ENCODE results near the gene KLHL6. TPM values are rescaled to one million over a fixed set of nuclear protein-coding genes. Genes with fewer than 3 reads are reported as not detected.

The KLHL6 gene
- total RNA-seq, 1 donor from 2014 or later, result 46.1 TPM

DNA sequence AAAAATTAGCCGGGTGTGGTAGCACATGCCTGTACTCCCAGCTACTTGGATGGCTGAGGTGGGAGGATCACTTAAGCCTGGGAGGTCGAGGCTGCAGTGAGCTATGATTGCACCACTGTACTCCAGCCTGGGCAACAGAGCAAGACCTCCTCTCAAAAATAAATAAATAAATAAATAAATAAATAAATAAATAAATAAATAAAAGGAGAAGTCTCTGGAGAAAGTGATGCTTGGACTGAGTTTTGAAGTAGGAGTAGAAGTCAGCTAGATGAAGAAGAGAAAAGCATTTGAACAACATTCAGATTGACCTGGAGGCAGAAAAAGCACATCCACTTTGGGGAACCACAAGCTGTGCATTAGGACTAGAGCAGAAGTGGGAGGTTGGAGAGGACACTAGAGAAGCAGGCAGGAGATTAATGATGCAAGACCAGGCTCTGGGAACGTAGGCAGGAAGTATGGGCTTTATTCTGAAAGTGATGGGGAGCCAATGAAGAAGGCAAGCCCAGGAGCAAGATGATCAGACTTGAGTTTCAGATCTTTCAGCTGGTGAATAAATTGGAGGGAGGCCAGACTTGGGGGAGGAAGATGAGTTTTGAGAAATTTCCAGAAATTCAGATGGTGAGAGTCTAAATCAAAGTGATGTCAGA, 48.7 kb downstream of the KLHL6 start:
- Mint-ChIP-seq H3K4me1 (ENCODE audit: unreplicated experiment) (peaks cover 17% of the 10 kb centered on the region), H3K27me3 (ENCODE audit: unreplicated experiment) (no peaks in the 10 kb centered on the region), H3K27ac (ENCODE audit: unreplicated experiment) (no peak overlapping the region), H3K36me3 (ENCODE audit: low read depth, unreplicated experiment) (peaks cover 43% of the 10 kb centered on the region), H3K9me3 (ENCODE audit: unreplicated experiment) (no peaks in the 10 kb centered on the region), H3K4me3 (ENCODE audit: unreplicated experiment) (peak overlapping the region; percentile 81)
- TF ChIP-seq, protein P1, sequence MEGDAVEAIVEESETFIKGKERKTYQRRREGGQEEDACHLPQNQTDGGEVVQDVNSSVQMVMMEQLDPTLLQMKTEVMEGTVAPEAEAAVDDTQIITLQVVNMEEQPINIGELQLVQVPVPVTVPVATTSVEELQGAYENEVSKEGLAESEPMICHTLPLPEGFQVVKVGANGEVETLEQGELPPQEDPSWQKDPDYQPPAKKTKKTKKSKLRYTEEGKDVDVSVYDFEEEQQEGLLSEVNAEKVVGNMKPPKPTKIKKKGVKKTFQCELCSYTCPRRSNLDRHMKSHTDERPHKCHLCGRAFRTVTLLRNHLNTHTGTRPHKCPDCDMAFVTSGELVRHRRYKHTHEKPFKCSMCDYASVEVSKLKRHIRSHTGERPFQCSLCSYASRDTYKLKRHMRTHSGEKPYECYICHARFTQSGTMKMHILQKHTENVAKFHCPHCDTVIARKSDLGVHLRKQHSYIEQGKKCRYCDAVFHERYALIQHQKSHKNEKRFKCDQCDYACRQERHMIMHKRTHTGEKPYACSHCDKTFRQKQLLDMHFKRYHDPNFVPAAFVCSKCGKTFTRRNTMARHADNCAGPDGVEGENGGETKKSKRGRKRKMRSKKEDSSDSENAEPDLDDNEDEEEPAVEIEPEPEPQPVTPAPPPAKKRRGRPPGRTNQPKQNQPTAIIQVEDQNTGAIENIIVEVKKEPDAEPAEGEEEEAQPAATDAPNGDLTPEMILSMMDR (IDR thresholded peaks at IDR 0.05; ENCODE audit: unreplicated experiment), result no peak
- DNase-seq (ENCODE audit: low spot score), result no peak

DNA sequence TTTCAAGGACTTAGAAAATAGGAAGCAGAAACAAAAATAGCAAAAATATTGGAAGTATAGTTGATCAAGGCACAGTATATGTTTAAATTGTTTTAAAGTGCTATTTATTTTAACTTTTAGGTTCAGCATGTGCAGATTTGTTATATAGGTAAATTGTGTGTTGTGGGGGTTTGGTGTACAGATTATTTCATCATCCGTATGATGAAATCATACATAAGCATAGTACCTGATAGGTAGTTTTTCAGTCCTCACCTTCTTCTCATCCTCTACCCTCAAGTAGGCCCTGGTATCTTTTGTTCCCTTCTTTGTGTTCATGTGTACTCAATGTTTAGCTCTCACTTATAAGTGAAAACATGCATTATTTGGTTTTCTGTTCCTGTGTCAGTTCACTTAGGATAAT, 50.9 kb downstream of the KLHL6 start:
- Mint-ChIP-seq H3K36me3 (ENCODE audit: low read depth, unreplicated experiment) (peaks cover 62% of the 10 kb centered on the region), H3K27me3 (ENCODE audit: unreplicated experiment) (peaks cover 1% of the 10 kb centered on the region), H3K27ac (ENCODE audit: unreplicated experiment) (no peak overlapping the region), H3K9me3 (ENCODE audit: unreplicated experiment) (no peaks in the 10 kb centered on the region), H3K4me3 (ENCODE audit: unreplicated experiment) (no peak overlapping the region), H3K4me1 (ENCODE audit: unreplicated experiment) (peaks cover 12% of the 10 kb centered on the region)
- TF ChIP-seq, protein P1 (IDR thresholded peaks at IDR 0.05; ENCODE audit: unreplicated experiment), result no peak
- no peak for DNase-seq (ENCODE audit: low spot score)

DNA sequence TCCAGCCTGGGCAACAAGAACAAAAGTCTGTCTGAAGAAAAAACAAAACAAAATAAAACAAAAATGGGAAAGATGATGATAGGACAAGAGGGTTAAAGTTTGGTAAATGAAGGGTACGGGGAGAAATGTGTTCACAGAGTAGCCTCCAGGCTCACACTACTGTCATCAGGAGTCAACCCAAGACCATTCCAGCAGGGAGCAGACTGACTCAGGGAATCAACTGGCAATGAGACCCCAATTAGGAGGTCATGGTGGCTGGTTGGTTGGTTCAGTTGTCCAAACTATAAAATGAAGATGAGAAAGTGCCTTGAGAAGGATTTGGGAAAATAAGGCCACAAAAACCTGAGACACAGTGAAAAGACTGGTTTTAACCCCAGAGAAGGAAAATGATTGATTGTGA, 51.8 kb downstream of the KLHL6 start:
- H3K9me3 Mint-ChIP-seq (ENCODE audit: unreplicated experiment), result no peaks in the 10 kb centered on the region
- H3K4me3 Mint-ChIP-seq (ENCODE audit: unreplicated experiment), result no peak overlapping the region
- peaks cover 1% of the 10 kb centered on the region for H3K27me3 Mint-ChIP-seq (ENCODE audit: unreplicated experiment)
- peaks cover 6% of the 10 kb centered on the region for H3K4me1 Mint-ChIP-seq (ENCODE audit: unreplicated experiment)
- no peak overlapping the region for H3K27ac Mint-ChIP-seq (ENCODE audit: unreplicated experiment)
- no peak for DNase-seq (ENCODE audit: low spot score)
- H3K36me3 Mint-ChIP-seq (ENCODE audit: low read depth, unreplicated experiment), result peaks cover 65% of the 10 kb centered on the region
- TF ChIP-seq, protein P1 (IDR thresholded peaks at IDR 0.05; ENCODE audit: unreplicated experiment), result no peak

DNA sequence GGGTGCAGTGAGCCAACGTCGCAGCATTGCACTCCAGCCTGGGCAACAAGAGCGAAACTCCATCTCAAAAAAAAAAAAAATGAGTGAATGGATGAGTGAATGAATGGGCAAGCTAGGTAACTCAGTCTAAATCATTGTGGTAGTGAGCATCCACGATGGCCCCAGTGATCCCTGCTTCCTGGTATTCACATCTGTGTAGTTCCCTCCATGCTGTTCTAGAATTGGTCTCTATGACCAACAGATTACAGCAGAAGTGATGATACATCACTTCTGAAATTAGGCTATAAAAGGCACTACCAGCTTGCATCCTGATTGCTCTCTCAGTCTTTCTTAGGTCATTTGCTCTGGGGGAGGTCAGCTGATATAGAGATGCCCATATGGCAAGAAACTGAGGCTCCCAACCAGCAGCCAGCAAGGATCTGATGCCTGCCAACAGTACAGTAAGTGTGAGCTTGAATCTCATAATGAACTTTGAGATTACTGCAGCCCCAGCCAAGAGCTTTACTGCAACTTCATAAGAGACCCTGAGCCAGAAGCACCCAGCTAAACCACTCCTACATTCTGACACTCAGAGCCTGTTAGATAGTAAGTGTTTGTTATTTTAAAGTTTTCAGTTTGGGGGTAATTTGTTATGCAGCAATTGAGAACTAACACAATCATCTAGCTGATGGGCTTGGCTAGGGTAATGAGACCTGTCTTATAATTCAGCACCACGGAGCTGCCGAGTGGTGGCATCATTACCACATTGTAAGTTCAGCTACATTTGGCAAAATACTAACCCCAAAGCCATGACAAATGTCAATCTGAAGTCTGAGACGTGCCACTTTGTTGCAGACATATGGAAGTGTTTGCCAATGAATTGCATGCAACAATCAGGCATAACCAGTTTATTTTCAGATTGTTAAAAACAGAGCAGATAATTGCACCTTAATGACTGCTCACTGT, 53.0 kb downstream of the KLHL6 start:
- DNase-seq (ENCODE audit: low spot score), result no peak
- Mint-ChIP-seq H3K9me3 (ENCODE audit: unreplicated experiment) (no peaks in the 10 kb centered on the region), H3K4me1 (ENCODE audit: unreplicated experiment) (peaks cover 3% of the 10 kb centered on the region), H3K27me3 (ENCODE audit: unreplicated experiment) (peaks cover 1% of the 10 kb centered on the region), H3K4me3 (ENCODE audit: unreplicated experiment) (no peak overlapping the region), H3K36me3 (ENCODE audit: low read depth, unreplicated experiment) (peaks cover 72% of the 10 kb centered on the region), H3K27ac (ENCODE audit: unreplicated experiment) (no peak overlapping the region)
- TF ChIP-seq, protein P1 (IDR thresholded peaks at IDR 0.05; ENCODE audit: unreplicated experiment), result no peak
